K562 (cell line): ENCODE results near the gene CSF2. TPM values are rescaled to one million over a fixed set of nuclear protein-coding genes. Genes with fewer than 3 reads are reported as not detected.
"Not testable (repeated sequence)": the region's sequence is repeated elsewhere in the genome, so short reads cannot be mapped to it uniquely, and the experiment has no call there.

Experiments
- ATAC-seq: fragments of 200-7000 bp; cut with Tn5 transposase; 3 replicates; pipeline ENCODE4 v1.9.1; 2020; ENCODE audit warnings: moderate library complexity
- BruUV-seq: library from RNA; stranded (reverse); fragments of 400-500 nt; replicated peaks from 2 replicates; lab custom pipeline; 2021; lab: Mats Ljungman, UMichigan
- CTCF ChIA-PET: fragments of 300-600 bp; formaldehyde crosslinking; extraction: SDS; loops from one replicate; lab custom pipeline; 2021; ENCODE audit warnings: low intra/inter-chr PET ratio; lab: Yijun Ruan, JAX
- POLR2A ChIA-PET: fragments of 300-600, 350-650 bp; sonication (Branson Sonifier 250); formaldehyde crosslinking; extraction: SDS; loops from one replicate; lab custom pipeline; 2021; ENCODE audit warnings: antibody characterized with exemption, inconsistent platforms; lab: Yijun Ruan, JAX
- DNase-seq, 4 experiments: peaks; one replicate each; pipeline versions ENCODE4 v3.0.0 to v3.0.0-alpha.2; 2011 to 2018; ENCODE audit warnings: low spot score in 3 of 4, mixed read lengths in 3 of 4; ENCODE audit errors: extremely low read depth in 1 of 4
- FAIRE-seq: peaks from 2 replicates; lab custom pipeline; 2011; peaks lifted over from hg19 to GRCh38; lab: Jason Lieb, UNC
- H2AFZ ChIP-seq: 2 replicates; pipeline ENCODE4 v1.6.0; 2011; ENCODE audit warnings: low read depth, low read length, control low read depth, inconsistent platforms
- H3K27ac ChIP-seq: fragments of 200-600 bp; 3 replicates; pipeline ENCODE4 v1.8.0; 2011; ENCODE audit warnings: low read depth, mild to moderate bottlenecking, control low read depth, inconsistent platforms, low read length, moderate library complexity, mixed read lengths; ENCODE audit errors: extremely low read depth
- H3K27me3 ChIP-seq, 2 experiments: fragments of 300-600 bp in 1 of 2; 2 replicates in 1 of 2; 3 replicates in 1 of 2; pipeline versions ENCODE4 v1.6.0 to v1.8.0; 2011; ENCODE audit warnings: inconsistent platforms in 2 of 2, low read length in 2 of 2, mild to moderate bottlenecking in 1 of 2, mixed read lengths in 1 of 2, moderate library complexity in 1 of 2; ENCODE audit not compliant: control insufficient read depth in 2 of 2, insufficient read depth in 2 of 2
- H3K36me3 ChIP-seq: fragments of 300-600 bp; 3 replicates; pipeline ENCODE4 v1.8.0; 2011; ENCODE audit warnings: mild to moderate bottlenecking, low read length, inconsistent platforms; ENCODE audit not compliant: control insufficient read depth, insufficient read depth
- H3K4me1 ChIP-seq, 2 experiments: fragments of 200-600 bp in 1 of 2; replicated peaks in 1 of 2; 2 replicates in 1 of 2; 3 replicates in 1 of 2; pipeline versions ENCODE4 v1.5.1 to v1.8.0; 2011; ENCODE audit warnings: inconsistent platforms in 2 of 2, low read length in 2 of 2, mild to moderate bottlenecking in 1 of 2, mixed read lengths in 1 of 2, moderate library complexity in 1 of 2; ENCODE audit not compliant: control insufficient read depth in 2 of 2, insufficient read depth in 2 of 2
- H3K4me2 ChIP-seq: 2 replicates; pipeline ENCODE4 v1.6.1; 2011; ENCODE audit warnings: low read length, control low read depth, inconsistent platforms, mixed read lengths; ENCODE audit not compliant: insufficient read depth
- H3K4me3 ChIP-seq: fragments of 200-600 bp; sonication (generic), shearing (Covaris generic); 2 replicates; pipeline ENCODE4 v1.5.1; 2016; ENCODE audit warnings: control low read depth, inconsistent platforms
- H3K79me2 ChIP-seq: fragments of 200-600 bp; 3 replicates; pipeline ENCODE4 v1.8.0; 2011; ENCODE audit warnings: low read length, inconsistent platforms; ENCODE audit not compliant: control insufficient read depth, insufficient read depth
- H3K9ac ChIP-seq, 2 experiments: 2 replicates each; pipeline versions ENCODE4 v1.6.0 to v1.6.1; 2011; ENCODE audit warnings: low read depth in 2 of 2, low read length in 2 of 2, control low read depth in 1 of 2, inconsistent platforms in 1 of 2, mild to moderate bottlenecking in 1 of 2, mixed read lengths in 1 of 2; ENCODE audit not compliant: insufficient read depth in 1 of 2
- H3K9me1 ChIP-seq: one replicate; pipeline ENCODE4 v1.6.0; 2011; ENCODE audit warnings: inconsistent platforms, mild to moderate bottlenecking, low read length, moderate library complexity; ENCODE audit not compliant: control insufficient read depth, insufficient read depth
- H3K9me3 ChIP-seq: replicated peaks from 2 replicates; pipeline ENCODE4 v1.5.1; 2011; ENCODE audit warnings: low read depth, low read length, inconsistent platforms; ENCODE audit not compliant: control insufficient read depth, insufficient read depth
- H4K20me1 ChIP-seq: replicated peaks from 2 replicates; pipeline ENCODE4 v1.6.1; 2011; ENCODE audit warnings: low read length, inconsistent platforms, mixed read lengths; ENCODE audit not compliant: control insufficient read depth, insufficient read depth
- ARID1B ChIP-seq: fragments of 450-650 bp; IDR thresholded peaks from 2 replicates; pipeline ENCODE4 v1.6.1; 2016; ENCODE audit warnings: antibody characterized with exemption, mild to moderate bottlenecking, inconsistent platforms
- ATF7 ChIP-seq: fragments of 450-650 bp; IDR thresholded peaks from 2 replicates; pipeline ENCODE4 v1.7.1; 2014; ENCODE audit warnings: mild to moderate bottlenecking, moderate library complexity
- ELF1 ChIP-seq: fragments of 200-800 bp; sonication (Bioruptor generic); IDR thresholded peaks from 2 replicates; pipeline ENCODE4 v1.6.1; 2016; ENCODE audit warnings: missing genetic modification characterization, missing compliant biosample characterization
- FOXA3 ChIP-seq, 2 experiments: fragments of 450-650 bp in 1 of 2; sonication (generic) in 1 of 2; formaldehyde crosslinking; IDR thresholded peaks in 1 of 2; conservative IDR thresholded peaks in 1 of 2; 2 replicates each; pipeline versions ENCODE4 v1.4.0 to v1.8.0; 2020 to 2022; ENCODE audit warnings: mild to moderate bottlenecking in 2 of 2, missing genetic modification reagents in 1 of 2
- MEF2D ChIP-seq: conservative IDR thresholded peaks from 2 replicates; pipeline ENCODE4 v1.6.1; 2016; ENCODE audit warnings: low read depth, missing genetic modification characterization, missing compliant biosample characterization
- SMARCE1 ChIP-seq: fragments of 450-650 bp; IDR thresholded peaks from 2 replicates; pipeline ENCODE4 v1.7.1; 2016; ENCODE audit warnings: mild to moderate bottlenecking
- SOX6 ChIP-seq: fragments of 450-650 bp; IDR thresholded peaks from 2 replicates; pipeline ENCODE4 v1.6.1; 2014; ENCODE audit warnings: mild to moderate bottlenecking
- WGBS: fragments of 100-300 bp; shearing (Covaris generic); methylation state at CpG from one replicate; pipeline ENCODE4 v1.1.6; 2016; ENCODE audit warnings: low coverage, mixed read lengths; ENCODE audit not compliant: insufficient coverage; ENCODE audit errors: missing lambda C conversion rate; 5-methylcytosine and 5-hydroxymethylcytosine counted together
- in situ Hi-C: fragments of 300-500 bp; cut with MboI; formaldehyde crosslinking; loops from 4 replicates; pipeline ENCODE4 v1.15.0; 2018; ENCODE audit warnings: inconsistent platforms, mixed read lengths
- intact Hi-C: fragments of 100-400 bp; cut with micrococcal nuclease; formaldehyde crosslinking; loops from 2 replicates; pipeline ENCODE4 v1.14.2; 2022
- polyA plus RNA-seq, 8 experiments: library from polyadenylated mRNA; depleted of rRNA in 4 of 8; stranded (reverse) in 5 of 8; unstranded in 3 of 8; fragments of >200 nt; fragmentation: Nextera tagmentation in 2 of 8; fragmentation: Illumina TruSeq in 1 of 8; extraction: Ambion mirVana in 2 of 8; extraction: Trizol in 1 of 8; gene quantifications; 2 replicates each; pipeline versions ENCODE4 v1.2.1 to v1.2.3, GENCODE V29; 2011 to 2014; ENCODE audit warnings: inconsistent platforms in 1 of 8, missing spikeins in 1 of 8
- total RNA-seq, 7 experiments: library from RNA; depleted of rRNA in 6 of 7; stranded (reverse); fragments of >200 nt in 6 of 7; fragmentation: Illumina TruSeq in 2 of 7; extraction: Trizol in 2 of 7; gene quantifications; 2 replicates each; pipeline versions ENCODE4 v1.2.1 to v1.2.3, GENCODE V29; 2011 to 2021; ENCODE audit warnings: low replicate concordance in 1 of 7

CSF2 gene
- total and polyA plus RNA-seq, 9 of the 15 experiments (the other 6 are each of a cell fraction or from before 2014, with no cell fraction given) = 0.25 to 0.29 TPM; not detected in 7

GRCh38 chr5:132120717-132121116, 47.1 kb downstream of the CSF2 start:
- H3K4me2 ChIP-seq, H2AFZ ChIP-seq, H3K36me3 ChIP-seq, FAIRE-seq, H3K27me3 ChIP-seq, intact Hi-C loops, H3K4me3 ChIP-seq, CTCF ChIA-PET, H3K9me3 ChIP-seq, H3K9me1 ChIP-seq, DNase-seq, H4K20me1 ChIP-seq, H3K9ac ChIP-seq, ATAC-seq, H3K79me2 ChIP-seq, in situ Hi-C loops, BruUV-seq: not testable (repeated sequence)
- WGBS = 50% methylated on average over 3 of the region's 3 CpGs
- peaks cover 2 to 11% of the 10 kb centered on the region in 2 experiments; a peak in 4 of 5 replicates for H3K4me1 ChIP-seq
- POLR2A ChIA-PET = interaction anchor here (0.6 to 0.7 kb wide), 2 partner anchors 13 to 709 kb away, joined by 3 to 4 read pairs; no protein-coding TSS in a partner anchor
- TF ChIP-seq MEF2D (tag) (peak; percentile 93), SOX6 (peak; percentile 86), FOXA3 (CRISPR knock-in tag; conservative IDR thresholded peaks at IDR 0.05 in 1 of 2, IDR thresholded peaks at IDR 0.05 in 1 of 2) (peak in 1 of 2 experiments; percentile 59; a peak in 2 of 4 replicates), ELF1 (peak; percentile 33; the same call in 1 of the 2 replicates), SMARCE1 (peak; percentile 55; the same call in 1 of the 2 replicates), ARID1B (peak; percentile 28; the same call in 1 of the 2 replicates), ATF7 (peak; percentile 52; the same call in 1 of the 2 replicates)
- TF ChIP-seq, all 486 proteins: peak for 7; not testable (repeated sequence) for 479
- not testable (repeated sequence) for H3K27ac ChIP-seq

GRCh38 chr5:132122971-132123370, 49.4 kb downstream of the CSF2 start:
- H3K9ac ChIP-seq, H3K9me3 ChIP-seq, POLR2A ChIA-PET, intact Hi-C loops, H3K4me1 ChIP-seq, H3K27me3 ChIP-seq, H4K20me1 ChIP-seq, H3K9me1 ChIP-seq, in situ Hi-C loops, ATAC-seq, CTCF ChIA-PET, FAIRE-seq, DNase-seq, H3K27ac ChIP-seq, H3K79me2 ChIP-seq, H3K36me3 ChIP-seq, H2AFZ ChIP-seq, BruUV-seq, H3K4me2 ChIP-seq, H3K4me3 ChIP-seq: not testable (repeated sequence)
- WGBS = 49% methylated on average over 3 of the region's 3 CpGs
